Occipital lobe (tissue), 2 donors: ENCODE measurements around the gene PDCD1. TPM values are rescaled to one million over a fixed set of nuclear protein-coding genes. Genes with fewer than 3 reads are reported as not detected.
"Not testable (repeated sequence)": the region's sequence is repeated elsewhere in the genome, so short reads cannot be mapped to it uniquely, and the experiment has no call there.

Experiments used
- DNase-seq: peaks from one replicate; lab custom pipeline; 2025; lab: John Stamatoyannopoulos, UW
- total RNA-seq: library from RNA; depleted of rRNA; stranded (reverse); fragments of >200 nt; gene quantifications from one replicate; pipeline ENCODE4 v1.2.3, GENCODE V29; 2014

PDCD1 gene
- not detected for total RNA-seq

DNA sequence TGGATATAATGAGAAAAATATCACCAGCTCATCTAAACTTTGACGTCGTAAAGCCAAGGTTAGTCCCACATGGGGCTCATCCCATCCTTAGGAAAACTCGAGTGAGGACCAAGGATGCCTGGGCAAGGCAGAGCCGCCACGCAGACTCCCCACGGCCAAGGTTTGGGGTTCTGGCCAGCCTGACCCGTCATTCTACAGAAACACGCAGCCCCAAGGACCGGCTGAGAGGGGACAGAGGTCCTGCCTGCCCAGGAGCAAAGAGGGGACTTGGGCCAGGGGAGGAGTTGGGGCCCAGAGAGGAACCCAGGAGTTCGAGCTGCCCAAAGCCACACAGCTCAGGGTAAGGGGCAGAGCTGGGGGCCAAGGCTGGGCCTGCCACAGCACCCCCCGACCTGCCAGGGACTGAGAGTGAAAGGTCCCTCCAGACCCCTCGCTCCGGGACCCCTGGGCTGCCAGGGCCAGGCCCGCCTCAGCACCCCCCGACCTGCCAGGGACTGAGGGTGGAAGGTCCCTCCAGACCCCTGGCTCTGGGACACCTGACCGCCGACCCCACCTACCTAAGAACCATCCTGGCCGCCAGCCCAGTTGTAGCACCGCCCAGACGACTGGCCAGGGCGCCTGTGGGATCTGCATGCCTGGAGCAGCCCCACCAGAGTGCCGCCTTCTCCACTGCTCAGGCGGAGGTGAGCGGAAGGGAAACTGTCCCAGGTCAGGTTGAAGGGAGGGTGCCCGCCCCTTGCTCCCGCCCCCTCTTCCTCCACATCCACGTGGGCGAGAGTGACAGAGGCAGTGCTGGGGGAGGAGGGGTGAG, at the start of gene PDCD1:
Gene PDCD1, minus strand, starts transcription at position 689 of the 811 bp plus-strand sequence. Its CDS starts 56 bp downstream, at position 633.
- DNase-seq, result no peak

DNA sequence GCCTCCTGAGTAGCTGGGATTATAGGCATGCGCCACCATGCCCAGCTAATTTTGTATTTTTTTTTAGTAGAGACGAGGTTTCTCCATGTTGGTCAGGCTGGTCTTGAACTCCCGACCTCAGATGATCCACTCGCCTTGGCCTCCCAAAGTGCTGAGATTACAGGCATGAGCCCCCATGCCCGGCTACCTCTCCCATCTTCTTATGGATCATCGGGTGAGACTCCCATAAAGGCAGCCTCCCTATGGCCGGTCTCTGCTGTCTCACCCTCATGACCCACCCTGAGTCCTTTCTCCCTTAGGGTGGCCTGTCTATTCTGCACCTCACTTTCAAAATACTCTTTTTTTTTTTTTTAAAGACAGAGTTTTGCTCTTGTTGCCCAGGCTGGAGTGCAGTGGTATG, 49.1 kb upstream of the PDCD1 start:
- DNase-seq, result not testable (repeated sequence)

DNA sequence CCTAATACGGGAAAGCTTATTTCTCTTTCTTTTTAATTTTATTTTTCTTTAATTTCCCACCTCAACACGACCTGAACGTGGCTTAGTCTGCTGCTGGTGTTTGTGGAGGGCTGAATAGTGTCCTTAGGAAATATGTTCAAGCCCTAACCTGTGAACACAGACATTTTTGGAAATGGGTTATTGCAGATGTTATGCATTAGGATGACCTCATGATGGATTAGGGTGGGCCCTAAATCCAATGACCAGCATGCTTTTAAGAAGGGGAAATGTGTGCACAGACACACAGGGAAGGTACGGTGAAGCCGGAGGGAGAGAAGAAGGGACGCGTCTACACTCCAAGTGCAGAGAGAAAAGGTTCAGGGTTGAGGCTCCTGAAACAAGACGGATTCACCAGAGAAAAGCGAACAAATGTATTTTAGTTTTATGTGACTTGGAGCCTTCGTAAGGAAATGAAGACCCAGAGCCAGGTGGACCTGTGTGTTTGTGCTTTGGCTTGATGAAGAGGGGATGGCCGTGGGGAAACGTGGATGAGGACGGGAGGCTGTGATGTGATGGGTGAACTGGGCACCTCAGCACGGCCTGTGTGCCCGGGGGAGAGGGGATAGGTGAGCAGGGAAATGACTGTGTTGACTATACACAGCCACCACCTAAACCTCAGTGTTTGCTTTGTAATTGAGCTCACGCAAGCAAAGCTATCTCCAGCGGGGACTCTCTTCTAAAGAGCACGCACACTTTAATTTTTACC, 48.3 kb upstream of the PDCD1 start:
- DNase-seq, result no peak

DNA sequence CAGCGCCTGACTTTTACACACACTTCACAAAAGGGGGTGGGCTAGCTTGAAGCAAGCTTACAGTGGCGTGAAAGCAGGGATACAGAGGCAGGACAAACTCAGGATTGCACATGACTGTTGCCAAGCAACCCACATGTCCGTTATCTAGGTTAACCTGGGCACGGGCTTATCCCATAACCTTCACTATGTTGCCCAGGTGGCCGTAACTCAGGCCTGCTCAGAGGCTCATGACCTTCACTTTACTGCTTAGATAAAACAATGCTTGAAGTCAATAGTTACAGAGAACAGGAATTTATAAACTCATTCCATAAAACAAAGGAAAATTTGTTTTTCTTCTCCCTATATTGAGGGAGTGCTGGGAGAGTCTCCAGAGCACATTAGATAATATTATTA, 47.7 kb upstream of the PDCD1 start:
- DNase-seq, result not testable (repeated sequence)

DNA sequence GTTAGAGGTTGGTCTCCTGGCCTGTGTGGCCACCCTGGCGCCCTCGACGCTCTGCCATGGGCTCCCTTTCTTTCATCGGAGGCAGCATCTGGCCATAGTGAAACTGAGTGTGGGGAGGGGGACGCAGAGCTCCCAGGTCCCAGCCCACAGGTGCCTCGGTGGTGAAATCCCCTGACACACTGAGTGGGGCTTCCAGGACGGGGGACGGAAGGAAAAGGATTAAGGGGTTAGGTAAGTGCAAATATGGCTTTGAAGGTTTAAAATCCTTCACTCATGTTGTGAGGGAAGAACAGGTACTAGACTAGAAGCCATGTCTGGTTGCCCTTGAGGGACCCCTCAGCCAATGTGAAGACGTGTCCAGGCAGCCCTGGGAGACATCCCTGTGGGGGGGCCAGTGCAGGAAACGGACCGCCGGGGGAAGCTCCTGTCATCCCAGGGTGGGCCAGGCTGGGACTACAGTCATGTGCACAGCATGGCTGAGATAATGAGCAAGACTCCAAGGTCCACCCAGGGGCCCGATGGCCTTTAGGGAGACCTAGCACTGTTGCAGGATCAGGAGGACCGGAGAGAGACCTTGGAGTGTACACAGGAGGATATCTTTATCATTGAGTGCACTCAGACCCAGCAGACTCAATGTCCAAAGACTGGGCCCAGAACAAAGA, 47.2 kb upstream of the PDCD1 start:
- DNase-seq, result no peak

DNA sequence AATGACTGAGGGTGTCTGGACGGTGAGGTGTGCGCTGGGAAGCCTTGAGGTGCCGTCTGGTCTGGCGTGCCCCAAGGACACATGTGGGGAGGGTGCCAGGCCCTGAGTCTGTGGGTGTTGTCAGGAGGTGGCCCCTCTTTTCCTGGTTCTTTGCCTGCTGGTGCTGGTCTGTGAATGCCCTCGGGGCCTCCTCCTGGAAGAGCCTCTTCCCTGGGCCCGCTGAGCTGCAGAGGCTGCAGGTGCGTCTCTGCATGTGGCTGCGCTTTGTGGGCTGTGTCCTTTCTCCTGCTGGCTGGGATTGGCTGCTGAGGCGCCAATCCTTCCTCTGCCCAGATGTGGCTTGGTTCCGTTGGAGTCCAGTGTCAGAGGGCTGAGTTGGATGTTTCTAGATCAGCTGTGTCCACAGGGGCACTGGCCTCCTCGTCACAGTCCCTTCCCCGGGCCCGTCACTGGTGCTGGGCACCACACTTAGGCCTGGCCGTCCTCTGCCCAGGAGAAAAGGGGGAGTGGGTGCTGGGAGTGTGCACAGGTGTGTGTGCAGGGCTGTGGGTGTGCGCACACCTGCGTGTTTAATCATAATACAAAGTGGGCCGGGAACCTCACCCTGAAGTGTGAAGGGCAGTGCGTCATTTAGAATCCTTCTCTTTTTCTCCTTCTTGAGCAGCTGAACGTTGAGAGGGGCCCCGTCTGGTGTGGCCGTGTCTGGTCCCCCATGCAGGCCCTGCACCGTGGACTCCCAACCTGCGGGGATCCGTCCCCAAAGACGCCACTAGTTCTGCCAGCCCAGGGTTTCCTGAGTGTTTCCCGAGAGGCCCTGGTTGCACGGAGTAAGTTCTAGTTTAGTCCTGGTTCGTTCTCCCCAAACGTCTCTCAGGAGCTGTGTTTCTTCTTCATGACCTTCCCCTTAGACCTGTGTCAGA, 46.4 kb upstream of the PDCD1 start:
- DNase-seq, result no peak

DNA sequence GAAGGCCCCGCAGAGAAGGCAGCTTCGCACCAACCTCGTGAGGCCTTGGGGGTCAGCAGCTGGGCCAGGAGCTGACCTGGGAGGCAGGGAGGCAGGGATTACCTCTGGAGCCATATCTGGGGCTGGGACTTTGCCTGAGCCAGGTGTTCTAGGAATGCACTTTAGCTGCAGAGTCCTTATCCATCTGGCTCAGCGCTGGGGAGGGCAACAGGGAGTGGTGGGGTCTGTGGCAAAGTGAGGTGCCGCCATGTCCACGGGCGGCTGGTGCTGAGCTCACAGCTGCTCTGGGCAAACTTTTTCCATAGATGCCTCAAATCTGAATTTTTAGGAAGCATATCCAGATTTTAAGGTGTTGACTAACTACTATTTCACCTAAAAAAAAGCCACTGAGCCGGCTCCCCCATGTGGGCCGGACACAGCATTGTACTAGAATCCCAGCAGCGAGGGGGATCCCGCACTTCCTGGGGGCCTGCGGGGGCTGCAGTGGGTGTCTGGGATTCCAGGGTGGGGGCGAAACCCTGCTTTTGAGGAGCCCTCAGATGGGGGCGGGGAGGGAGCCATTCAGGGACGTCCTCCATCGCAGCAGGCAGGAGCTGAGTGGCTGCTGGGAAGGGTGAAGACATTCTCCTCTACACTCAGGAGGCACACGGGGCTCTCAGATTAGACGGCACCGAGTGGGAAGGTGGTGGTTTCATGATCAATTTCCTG, 45.5 kb upstream of the PDCD1 start:
- no peak for DNase-seq

DNA sequence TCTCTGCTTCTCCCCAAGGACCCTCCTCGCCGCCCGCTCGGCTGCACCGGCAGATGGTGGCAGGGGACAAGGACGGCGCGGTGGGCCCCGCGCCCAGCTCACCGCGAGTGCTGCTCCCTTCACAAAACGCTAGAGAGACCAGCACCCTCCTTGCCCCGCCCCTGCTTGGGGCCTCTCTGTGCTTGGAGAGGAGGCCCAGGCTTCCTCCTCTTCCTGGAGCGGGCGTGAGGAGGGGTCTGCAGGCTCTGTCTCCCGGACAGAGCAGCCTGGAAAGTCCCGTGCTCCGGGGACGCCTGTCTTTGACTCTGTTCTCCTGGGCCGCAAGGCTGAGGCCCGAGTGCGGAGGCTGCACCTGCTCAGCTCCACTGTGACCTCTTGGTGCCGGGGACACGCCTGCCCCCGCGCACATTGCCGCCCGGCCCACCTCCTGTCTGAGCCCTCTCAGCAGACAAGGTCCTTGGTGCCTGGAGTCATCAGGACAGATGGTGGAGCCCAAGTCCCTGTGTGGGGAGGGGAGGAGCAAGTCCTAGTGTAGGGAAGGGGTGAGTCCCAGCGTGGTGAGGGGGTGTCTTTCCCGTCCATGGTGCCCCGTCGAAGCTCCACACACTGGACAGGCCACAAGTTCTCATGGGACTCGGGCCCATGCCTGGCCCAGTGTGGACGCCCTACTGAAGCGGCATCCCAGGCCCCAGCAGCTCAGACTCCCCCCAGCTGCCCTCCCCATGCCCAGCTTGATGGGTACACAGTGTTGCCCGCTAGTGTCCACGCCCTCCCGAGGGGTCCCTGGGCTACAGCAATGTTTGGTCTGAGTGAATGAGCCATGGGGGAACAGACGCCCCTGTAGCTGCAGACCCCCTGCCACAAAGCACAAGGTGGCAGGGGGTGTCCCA, 44.7 kb upstream of the PDCD1 start:
- DNase-seq, result no peak

DNA sequence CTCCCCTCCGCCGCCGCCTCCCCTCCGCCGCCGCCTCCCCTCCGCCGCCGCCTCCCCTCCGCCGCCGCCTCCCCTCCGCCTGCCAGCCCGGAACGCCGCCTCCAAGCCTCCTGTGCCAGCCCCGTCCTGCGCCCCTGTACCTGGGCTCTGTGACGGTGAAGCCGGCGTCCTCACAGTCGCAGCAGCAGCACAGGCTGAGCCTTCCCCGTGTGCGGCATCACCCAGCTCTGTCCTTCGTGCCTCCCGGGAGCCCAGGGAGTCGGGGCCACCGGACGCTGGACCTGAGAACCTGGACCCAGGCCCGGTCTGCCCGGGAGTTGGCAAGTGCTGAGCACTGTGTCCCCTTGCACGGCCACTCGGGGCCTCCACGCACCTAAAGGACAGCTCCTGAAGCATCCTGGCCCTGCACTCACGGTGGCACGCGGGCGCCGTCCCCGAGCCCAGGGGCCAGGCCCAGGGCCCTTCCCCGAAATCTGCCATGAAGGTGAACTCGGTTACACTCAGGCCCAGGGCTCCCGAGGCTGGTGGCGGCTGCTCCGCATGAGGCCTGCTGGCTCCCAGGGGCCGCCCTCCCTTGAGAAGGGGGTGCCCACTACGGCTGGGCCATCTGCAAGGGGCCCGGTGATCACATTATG, 43.8 kb upstream of the PDCD1 start:
- no peak for DNase-seq

DNA sequence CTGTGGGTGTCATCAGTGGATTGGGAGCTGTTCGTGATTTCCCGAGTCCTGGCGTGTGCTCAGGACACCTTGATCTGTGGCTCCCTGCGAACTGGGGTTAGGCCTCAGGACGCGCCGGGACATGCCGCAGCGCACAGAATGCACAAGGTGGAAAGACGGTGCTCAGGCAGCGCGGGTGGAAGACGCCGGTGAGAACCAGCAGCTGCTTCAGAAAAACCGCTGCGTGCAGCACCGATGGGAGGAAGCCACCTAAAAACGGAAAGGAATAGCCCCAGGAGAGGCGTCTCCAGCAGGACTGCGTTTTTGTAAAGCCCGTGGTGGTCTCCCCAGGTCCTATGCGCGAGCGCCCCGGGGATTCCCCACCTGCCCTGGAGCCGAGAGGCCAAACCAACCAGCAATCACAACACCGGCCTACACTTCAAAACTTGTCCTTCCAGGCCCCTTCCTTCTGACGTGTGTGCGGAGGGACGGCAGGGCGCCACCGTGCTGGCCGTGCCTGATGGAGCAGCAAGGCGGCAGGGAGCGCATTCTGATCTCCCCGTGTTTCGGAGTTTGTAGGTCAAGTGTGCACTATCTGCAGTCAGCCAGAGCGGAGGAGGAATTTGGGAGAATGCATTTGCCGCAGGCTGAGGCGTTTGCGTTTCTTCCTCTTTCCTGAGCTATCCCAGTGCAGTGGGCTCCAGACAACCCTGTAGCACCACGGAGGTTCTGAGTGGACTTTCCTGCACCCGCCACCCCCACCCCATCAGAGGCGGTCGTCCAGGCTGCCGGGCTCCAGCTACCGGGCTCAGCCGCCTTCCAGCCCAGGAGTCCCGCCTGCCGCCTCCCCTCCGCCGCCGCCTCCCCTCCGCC, 43.0 kb upstream of the PDCD1 start:
- DNase-seq, result no peak

DNA sequence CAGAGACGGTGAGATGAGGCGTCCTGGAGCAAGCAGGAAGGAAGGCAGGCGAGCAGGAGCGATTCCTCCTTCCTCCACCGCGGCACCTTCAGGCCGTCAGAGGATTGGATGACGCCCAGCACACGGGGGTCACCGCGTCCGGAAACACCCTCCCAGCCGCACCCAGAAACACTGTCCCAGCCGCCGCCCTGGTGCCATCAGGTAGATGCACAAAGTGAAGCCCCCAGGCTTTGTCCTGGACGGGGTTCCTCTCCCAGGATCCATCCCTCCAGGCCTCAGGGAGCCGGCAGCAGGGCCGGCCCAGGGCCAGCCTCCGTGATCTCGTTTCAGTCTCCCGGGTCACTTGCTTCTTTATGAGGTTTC, 42.3 kb upstream of the PDCD1 start:
- DNase-seq, result no peak

DNA sequence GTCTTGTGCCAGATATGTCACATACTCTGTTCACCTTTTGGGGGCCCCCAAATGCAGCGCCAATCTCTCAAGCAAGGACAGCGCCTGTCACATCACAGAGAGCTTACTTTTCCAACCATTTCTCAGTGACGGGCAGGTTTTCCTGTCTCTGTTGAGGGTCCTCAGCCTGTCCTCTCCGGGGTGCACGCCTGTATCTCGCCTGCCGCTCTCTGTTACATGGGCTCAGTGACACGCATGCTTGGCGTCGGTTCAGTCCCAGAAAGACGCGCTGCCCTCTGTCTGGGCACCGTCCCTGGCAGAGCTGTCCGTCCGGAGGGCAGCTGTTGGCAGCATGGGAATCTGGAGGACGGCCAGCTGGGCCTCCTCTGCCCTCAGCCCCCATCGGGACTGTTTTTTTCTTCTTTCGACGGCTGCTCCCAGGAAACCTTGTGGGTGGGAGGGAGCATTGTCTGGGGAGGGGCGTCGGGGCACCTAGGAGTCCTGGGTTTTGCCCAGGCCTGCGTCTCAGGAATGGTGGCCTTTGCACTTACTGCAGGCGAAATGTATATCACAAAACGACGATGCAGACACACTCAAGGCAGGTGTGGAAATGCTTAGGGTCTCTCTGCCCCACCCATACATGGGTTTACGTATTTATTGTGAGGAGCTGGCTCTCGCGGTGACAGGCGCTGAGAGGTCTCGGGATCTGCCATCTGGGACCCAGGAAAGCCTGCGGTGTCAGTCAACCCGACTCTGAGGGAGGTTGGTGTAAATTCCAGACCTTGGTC, 41.7 kb upstream of the PDCD1 start:
- no peak for DNase-seq

DNA sequence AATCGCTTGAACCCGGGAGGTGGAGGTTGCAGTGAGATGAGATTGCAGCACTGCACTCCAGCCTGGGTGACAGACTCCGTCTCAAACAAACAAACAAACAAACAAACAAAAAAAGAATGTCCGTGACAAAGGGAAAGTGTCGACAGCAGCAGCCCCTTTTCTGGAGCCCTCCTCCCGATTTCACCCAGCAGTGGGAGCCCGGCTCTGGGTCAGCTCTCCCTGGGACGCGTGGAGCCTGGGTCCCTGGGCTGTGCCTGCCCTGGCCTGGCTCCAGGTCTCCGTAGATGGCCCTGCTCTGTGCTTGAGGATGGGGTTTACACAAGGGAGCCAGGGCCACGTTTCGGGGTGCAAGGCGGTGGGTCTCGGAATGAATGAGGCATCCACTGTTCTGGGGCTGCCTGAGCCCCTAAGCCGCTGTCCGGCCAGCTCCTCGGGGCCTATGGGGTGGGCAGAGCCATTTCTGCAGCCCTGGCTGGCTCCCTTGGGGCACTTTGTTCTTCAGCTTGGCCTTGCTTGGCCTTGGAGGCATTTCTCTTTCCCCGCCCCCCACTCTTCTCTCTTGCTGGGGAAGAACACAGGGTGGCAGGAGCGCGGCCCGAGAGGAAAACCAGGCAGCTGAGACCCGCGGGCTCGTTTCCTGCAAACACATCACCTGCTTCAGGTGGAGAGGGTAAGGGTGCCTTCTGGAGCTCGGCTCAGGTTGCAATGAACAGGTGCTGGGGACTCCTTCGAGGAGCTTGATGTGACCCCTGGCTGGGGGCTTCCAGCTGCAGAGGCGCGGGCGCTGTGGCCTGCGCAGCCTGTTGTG, 40.0 kb upstream of the PDCD1 start:
- DNase-seq, result no peak

DNA sequence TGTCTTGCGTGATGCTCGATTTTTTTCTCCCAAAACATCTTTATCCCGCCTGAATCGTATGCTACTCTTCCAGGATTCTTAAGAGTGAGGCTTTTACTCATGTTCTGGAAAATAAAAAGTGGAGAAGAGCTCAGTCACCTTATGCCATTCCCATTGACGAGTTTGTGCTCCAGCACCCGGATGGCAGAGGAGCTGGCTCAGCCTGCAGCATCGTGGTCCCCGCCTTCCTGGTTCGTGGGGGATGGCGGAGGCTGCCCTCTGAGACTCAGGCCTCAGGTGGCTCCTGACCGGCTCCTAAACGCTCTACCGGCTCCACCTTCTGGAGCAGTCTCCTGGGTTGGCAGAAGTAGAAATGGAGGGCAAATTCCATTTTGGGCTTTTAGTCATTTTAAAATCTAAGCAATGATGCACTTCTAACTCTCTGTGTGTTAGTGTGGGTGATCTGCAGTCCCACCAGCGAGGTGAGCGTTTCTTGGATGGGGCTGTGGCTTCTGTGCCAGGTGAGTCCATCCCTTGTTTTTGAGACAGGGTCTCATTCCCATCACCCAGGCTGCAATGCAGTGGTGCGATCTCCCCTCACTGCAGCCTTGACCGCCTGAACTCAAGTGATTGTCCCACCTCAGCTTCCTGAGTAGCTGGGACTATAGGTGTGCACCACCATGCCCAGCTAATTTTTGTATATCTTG, 38.7 kb upstream of the PDCD1 start:
- no peak for DNase-seq

DNA sequence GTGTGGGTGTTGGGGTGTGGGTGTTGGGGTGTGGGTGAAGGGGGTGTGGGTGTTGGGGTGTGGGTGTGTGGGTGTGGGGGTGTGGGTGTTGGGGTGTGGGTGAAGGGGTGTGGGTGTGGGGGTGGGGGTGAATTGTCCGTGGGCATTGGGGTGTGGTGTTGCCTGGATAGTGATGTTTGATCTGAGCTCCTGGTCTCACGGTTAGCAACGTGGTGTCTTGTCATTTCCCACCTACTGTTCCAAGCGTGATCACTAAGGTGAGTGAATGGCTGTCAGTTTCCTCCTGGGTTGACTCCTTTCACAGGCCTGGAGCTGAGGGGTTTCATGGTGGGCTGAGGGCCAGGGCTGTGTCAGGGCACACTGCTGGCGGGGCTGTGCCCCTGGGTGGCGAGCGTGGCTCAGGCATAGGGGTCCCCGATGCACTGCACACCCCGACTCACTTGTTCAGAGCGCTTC, 38.1 kb upstream of the PDCD1 start:
- DNase-seq, result no peak
